HepG2 (cell line): ENCODE measurements around the gene LRP1B. TPM values are rescaled to one million over a fixed set of nuclear protein-coding genes. Genes with fewer than 3 reads are reported as not detected.

Source experiments
- ATAC-seq: fragments of 200-7000 bp; cut with Tn5 transposase; 3 replicates; pipeline ENCODE4 v1.9.1; 2020; ENCODE audit warnings: mild to moderate bottlenecking, moderate library complexity
- BruUV-seq: library from RNA; stranded (reverse); fragments of 400-500 nt; replicated peaks from 2 replicates; lab custom pipeline; 2021; lab: Mats Ljungman, UMichigan
- CTCF ChIA-PET: fragments of 300-600 bp; formaldehyde crosslinking; extraction: SDS; loops from one replicate; lab custom pipeline; 2021; ENCODE audit warnings: low total read pairs, inconsistent platforms, low intra/inter-chr PET ratio; lab: Yijun Ruan, JAX
- POLR2A ChIA-PET: fragments of 350-600 bp; sonication (Branson Sonifier 250); formaldehyde crosslinking; loops from one replicate; lab custom pipeline; 2020; ENCODE audit warnings: antibody characterized with exemption, inconsistent platforms; lab: Yijun Ruan, JAX
- DNase-seq: peaks from one replicate; pipeline ENCODE4 v3.0.0-alpha.2; 2015; ENCODE audit warnings: low spot score
- FAIRE-seq: peaks from 3 replicates; lab custom pipeline; 2011; peaks lifted over from hg19 to GRCh38; lab: Jason Lieb, UNC
- H2AFZ ChIP-seq: one replicate; pipeline ENCODE4 v1.6.1; 2011; ENCODE audit warnings: low read length, inconsistent platforms
- H3K27ac ChIP-seq: fragments of 300-600 bp; 3 replicates; pipeline ENCODE4 v1.8.0; 2011; ENCODE audit warnings: mixed run types, mild to moderate bottlenecking, mixed read lengths, low read length, inconsistent platforms; ENCODE audit not compliant: insufficient read depth; ENCODE audit errors: extremely low read length
- H3K27me3 ChIP-seq, 2 experiments: fragments of 200-600 bp in 1 of 2; 2 replicates in 1 of 2; 3 replicates in 1 of 2; pipeline versions ENCODE4 v1.6.0 to v1.8.0; 2011; ENCODE audit warnings: low read length in 2 of 2, mild to moderate bottlenecking in 2 of 2, moderate library complexity in 2 of 2, inconsistent platforms in 1 of 2; ENCODE audit not compliant: insufficient read depth in 2 of 2, control insufficient read depth in 1 of 2
- H3K36me3 ChIP-seq, 2 experiments: fragments of 200-600 bp in 1 of 2; replicated peaks in 1 of 2; 2 replicates in 1 of 2; 3 replicates in 1 of 2; pipeline versions ENCODE4 v1.5.1 to v1.8.0; 2011; ENCODE audit warnings: low read length in 2 of 2, inconsistent platforms in 1 of 2; ENCODE audit not compliant: insufficient read depth in 2 of 2, control insufficient read depth in 1 of 2
- H3K4me1 ChIP-seq: 2 replicates; pipeline ENCODE4 v1.5.1; 2012; ENCODE audit warnings: low read length, inconsistent platforms; ENCODE audit not compliant: insufficient read depth
- H3K4me2 ChIP-seq: 2 replicates; pipeline ENCODE4 v1.6.0; 2011; ENCODE audit warnings: low read depth, low read length, inconsistent platforms
- H3K4me3 ChIP-seq, 3 experiments: fragments of 200-600 bp in 1 of 3; sonication (generic), shearing (Covaris generic) in 1 of 3; replicated peaks in 1 of 3; 2 replicates each; pipeline ENCODE4 v1.5.1; 2011 to 2016; ENCODE audit warnings: low read length in 3 of 3, inconsistent platforms in 2 of 3, low read depth in 2 of 3, mild to moderate bottlenecking in 2 of 3, control low read depth in 1 of 3, mixed read lengths in 1 of 3; ENCODE audit not compliant: insufficient read depth in 1 of 3
- H3K79me2 ChIP-seq: one replicate; pipeline ENCODE4 v1.6.1; 2011; ENCODE audit warnings: low read length, inconsistent platforms; ENCODE audit not compliant: insufficient read depth
- H3K9ac ChIP-seq: 2 replicates; pipeline ENCODE4 v1.6.0; 2011; ENCODE audit warnings: mild to moderate bottlenecking, low read depth, low read length, inconsistent platforms; ENCODE audit not compliant: insufficient read depth
- H3K9me3 ChIP-seq: 2 replicates; pipeline ENCODE4 v1.5.1; 2012; ENCODE audit warnings: mild to moderate bottlenecking, low read length
- H4K20me1 ChIP-seq: 2 replicates; pipeline ENCODE4 v1.6.0; 2011; ENCODE audit warnings: inconsistent platforms, mild to moderate bottlenecking, low read length, moderate library complexity; ENCODE audit not compliant: insufficient read depth
- CEBPG ChIP-seq: IDR thresholded peaks from 2 replicates; pipeline ENCODE4 v1.6.1; 2016
- MAFF ChIP-seq: IDR thresholded peaks from 2 replicates; pipeline ENCODE4 v1.6.1; 2011; ENCODE audit warnings: low read depth, low read length, improper control_type of control experiment
- MAFK ChIP-seq, 2 experiments: IDR thresholded peaks in 1 of 2; conservative IDR thresholded peaks in 1 of 2; 2 replicates each; pipeline ENCODE4 v1.6.1; 2011; ENCODE audit warnings: improper control_type of control experiment in 2 of 2, low read length in 2 of 2
- ZNF263 ChIP-seq: sonication (generic); formaldehyde crosslinking; IDR thresholded peaks from 2 replicates; pipeline ENCODE4 v1.4.0; 2020; ENCODE audit warnings: missing genetic modification reagents
- ZNF510 ChIP-seq: sonication (generic); formaldehyde crosslinking; IDR thresholded peaks from 2 replicates; pipeline ENCODE4 v1.4.0; 2020; ENCODE audit warnings: low read depth, mild to moderate bottlenecking, missing genetic modification reagents
- ZNF672 ChIP-seq: sonication (generic); formaldehyde crosslinking; IDR thresholded peaks from 2 replicates; pipeline ENCODE4 v1.8.1; 2022; ENCODE audit warnings: missing genetic modification reagents
- ZNF776 ChIP-seq: sonication (generic); formaldehyde crosslinking; IDR thresholded peaks from 2 replicates; pipeline ENCODE4 v1.4.0; 2020; ENCODE audit warnings: mild to moderate bottlenecking, missing genetic modification reagents
- WGBS: methylation state at CpG from one replicate; pipeline ENCODE4 v1.1.6; 2017; ENCODE audit warnings: low lambda C conversion rate; 5-methylcytosine and 5-hydroxymethylcytosine counted together
- in situ Hi-C: cut with HindIII; loops from 2 replicates; pipeline ENCODE4 v1.10.0; 2017; ENCODE audit warnings: low pct_unique_long_range_greater_than_20kb; ENCODE audit not compliant: extremely low pct_ligation_motif_present
- intact Hi-C: fragments of 100-400 bp; cut with micrococcal nuclease; formaldehyde crosslinking; loops from one replicate; pipeline ENCODE4 v1.10.0; 2022; ENCODE audit not compliant: unreplicated experiment
- polyA plus RNA-seq, 8 experiments: library from polyadenylated mRNA; depleted of rRNA in 3 of 8; stranded (reverse) in 7 of 8; unstranded in 1 of 8; fragments of >200 nt; fragmentation: Illumina TruSeq in 4 of 8; extraction: Trizol in 4 of 8; gene quantifications; 2 replicates each; pipeline versions ENCODE4 v1.2.1 to v1.2.3, GENCODE V29; 2011 to 2016; ENCODE audit warnings: low read depth in 4 of 8, missing spikeins in 1 of 8, mixed read lengths in 1 of 8; ENCODE audit not compliant: insufficient read depth in 1 of 8
- total RNA-seq, 5 experiments: library from RNA; depleted of rRNA; stranded (reverse); fragments of >200 nt; fragmentation: Illumina TruSeq; extraction: Trizol; gene quantifications; 2 replicates each; pipeline ENCODE4 v1.2.3, GENCODE V29; 2016; ENCODE audit warnings: low read depth in 1 of 5

The LRP1B gene
- total and polyA plus RNA-seq, 2 of the 13 experiments (the other 11 are each of a cell fraction or from before 2014, with no cell fraction given): 0.04 TPM; not detected in 1

- ChIA-PET POLR2A (no interaction called here), CTCF (no interaction called here)
- Histone ChIP-seq H3K9me3 (no peaks in the 10 kb centered on the region), H3K79me2 (no peaks in the 10 kb centered on the region), H2AFZ (no peak overlapping the region), H3K27me3 (no peaks in the 10 kb centered on the region), H3K27ac (no peak overlapping the region), H3K4me1 (no peaks in the 10 kb centered on the region), H3K4me2 (no peak overlapping the region), H3K4me3 (no peak overlapping the region), H3K36me3 (no peaks in the 10 kb centered on the region)
- 34% methylated on average over 2 of the region's 2 CpGs for WGBS
- ATAC-seq (no peak), DNase-seq (no peak), FAIRE-seq (no peak)
- no TSS peak for BruUV-seq
- intact Hi-C loops: no loop called here
- TF ChIP-seq MAFF (peak; percentile 96), CEBPG (CRISPR knock-in tag) (no peak), ZNF776 (CRISPR knock-in tag) (no peak), ZNF510 (CRISPR knock-in tag) (no peak), MAFK (conservative IDR thresholded peaks at IDR 0.05 in 1 of 2, IDR thresholded peaks at IDR 0.05 in 1 of 2; ENCODE audit: low read length in 2 of 2) (peak; percentile 92 to 99), ZNF672 (CRISPR knock-in tag) (no peak)
- TF ChIP-seq, all 625 proteins: peak for 2
- in situ Hi-C loops: no loop called here
- H4K20me1 ChIP-seq: no peaks in the 10 kb centered on the region
- no peak overlapping the region for H3K9ac ChIP-seq
Measured at GRCh38 chr2:142095647-142096046, 35.2 kb downstream of the LRP1B start.

- H4K20me1 ChIP-seq: no peaks in the 10 kb centered on the region
- FAIRE-seq (no peak), ATAC-seq (no peak), DNase-seq (no peak)
- H2AFZ ChIP-seq: no peak overlapping the region
- POLR2A ChIA-PET: no interaction called here
- 1% methylated on average over 2 of the region's 2 CpGs for WGBS
- H3K27ac ChIP-seq: no peak overlapping the region
- H3K36me3 ChIP-seq: no peaks in the 10 kb centered on the region
- in situ Hi-C loops: no loop called here
- intact Hi-C loops: no loop called here
- no peak overlapping the region for H3K4me2 ChIP-seq
- H3K79me2 ChIP-seq: no peaks in the 10 kb centered on the region
- TF ChIP-seq ZNF263: no peak
- peak; percentile 100 for TF ChIP-seq MAFF
- peak; percentile 99 to 100 for TF ChIP-seq MAFK (conservative IDR thresholded peaks at IDR 0.05 in 1 of 2, IDR thresholded peaks at IDR 0.05 in 1 of 2; ENCODE audit: low read length in 2 of 2)
- no peak overlapping the region for H3K9ac ChIP-seq
- H3K4me3 ChIP-seq: no peak overlapping the region
- no peaks in the 10 kb centered on the region for H3K4me1 ChIP-seq
- no TSS peak for BruUV-seq
- H3K27me3 ChIP-seq: no peaks in the 10 kb centered on the region
- CTCF ChIA-PET: no interaction called here
- no peaks in the 10 kb centered on the region for H3K9me3 ChIP-seq
Measured at GRCh38 chr2:142094233-142094632, 36.6 kb downstream of the LRP1B start.
